Globus pallidus (tissue), 1 donor: ENCODE measurements around the gene SAMD14.

Experiments
- DNase-seq: peaks from one replicate; pipeline ENCODE4 v3.0.0-alpha.2; 2015; ENCODE audit warnings: low spot score

Gene SAMD14

GRCh38 chr17:50129728-50130558 lies at the start of gene SAMD14:
Gene SAMD14 (minus strand): TSS chr17:50130160. CDS start chr17:50124959, 5,201 bp downstream.
- DNase-seq = no peak

GRCh38 chr17:50177983-50178834 lies 48.2 kb upstream of the SAMD14 start:
- DNase-seq = peak; percentile 39

- no peak for DNase-seq
Observed at GRCh38 chr17:50177476-50177875, 47.5 kb upstream of the SAMD14 start.

GRCh38 chr17:50176559-50177357 lies 46.8 kb upstream of the SAMD14 start:
- DNase-seq = no peak

GRCh38 chr17:50175035-50175807 lies 45.3 kb upstream of the SAMD14 start:
- no peak for DNase-seq

GRCh38 chr17:50174444-50174843 lies 44.5 kb upstream of the SAMD14 start:
- no peak for DNase-seq

GRCh38 chr17:50173335-50173941 lies 43.5 kb upstream of the SAMD14 start:
- no peak for DNase-seq

- DNase-seq = no peak
Observed at GRCh38 chr17:50172936-50173334, 43.0 kb upstream of the SAMD14 start.

GRCh38 chr17:50172130-50172529 lies 42.2 kb upstream of the SAMD14 start:
- DNase-seq = no peak

GRCh38 chr17:50171371-50172071 lies 41.6 kb upstream of the SAMD14 start:
- DNase-seq = no peak

GRCh38 chr17:50170662-50171370 lies 40.9 kb upstream of the SAMD14 start:
- no peak for DNase-seq

GRCh38 chr17:50169881-50170459 lies 40.0 kb upstream of the SAMD14 start:
- no peak for DNase-seq

GRCh38 chr17:50169121-50169764 lies 39.3 kb upstream of the SAMD14 start:
- no peak for DNase-seq

- DNase-seq = no peak
Observed at GRCh38 chr17:50168319-50168718, 38.4 kb upstream of the SAMD14 start.

- DNase-seq = no peak
Observed at GRCh38 chr17:50167371-50167770, 37.4 kb upstream of the SAMD14 start.

GRCh38 chr17:50166518-50167181 lies 36.7 kb upstream of the SAMD14 start:
- no peak for DNase-seq

- no peak for DNase-seq
Observed at GRCh38 chr17:50165867-50166517, 36.0 kb upstream of the SAMD14 start, which contains the start of gene SGCA. Gene SGCA (plus strand): TSS chr17:50166005. CDS start chr17:50166041, 36 bp downstream.

GRCh38 chr17:50165466-50165865 lies 35.5 kb upstream of the SAMD14 start:
- no peak for DNase-seq
